ENCODE results near the gene SH3PXD2B. TPM values are rescaled to one million over a fixed set of nuclear protein-coding genes. Genes with fewer than 3 reads are reported as not detected.
"Not testable (repeated sequence)": the region's sequence is repeated elsewhere in the genome, so short reads cannot be mapped to it uniquely, and the experiment has no call there.

Gene SH3PXD2B
- total RNA-seq, 2 donors from 2014 or later = 0.12 to 0.21 TPM

DNA sequence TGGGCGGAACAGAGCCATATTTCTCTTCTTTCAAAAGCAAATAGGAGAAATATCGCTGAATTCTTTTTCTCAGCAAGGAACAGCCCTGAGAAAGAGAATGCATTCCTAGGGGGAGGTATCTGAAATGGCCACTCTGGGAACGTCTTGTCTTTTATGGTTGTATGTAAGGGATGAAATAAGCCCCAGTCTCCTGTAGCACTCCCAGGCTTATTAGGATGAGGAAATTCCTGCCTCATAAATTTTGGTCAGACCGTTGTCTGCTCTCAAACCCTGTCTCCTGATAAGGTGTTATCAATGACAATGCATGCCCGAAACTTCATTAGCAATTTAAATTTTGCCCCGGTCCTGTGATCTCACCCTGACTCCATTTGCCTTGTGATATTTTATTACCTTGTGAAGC lies 52.3 kb downstream of the SH3PXD2B start:
- DNase-seq; ATAC-seq; H3K4me1 Mint-ChIP-seq; H3K27ac Mint-ChIP-seq; H3K36me3 Mint-ChIP-seq (ENCODE audit: low read depth); H3K4me3 Mint-ChIP-seq; H3K9me3 ChIP-seq (ENCODE audit: control insufficient read depth, low read length, poor library complexity, severe bottlenecking): not testable (repeated sequence)
- H3K27me3 Mint-ChIP-seq = peaks cover 51% of the 10 kb centered on the region

DNA sequence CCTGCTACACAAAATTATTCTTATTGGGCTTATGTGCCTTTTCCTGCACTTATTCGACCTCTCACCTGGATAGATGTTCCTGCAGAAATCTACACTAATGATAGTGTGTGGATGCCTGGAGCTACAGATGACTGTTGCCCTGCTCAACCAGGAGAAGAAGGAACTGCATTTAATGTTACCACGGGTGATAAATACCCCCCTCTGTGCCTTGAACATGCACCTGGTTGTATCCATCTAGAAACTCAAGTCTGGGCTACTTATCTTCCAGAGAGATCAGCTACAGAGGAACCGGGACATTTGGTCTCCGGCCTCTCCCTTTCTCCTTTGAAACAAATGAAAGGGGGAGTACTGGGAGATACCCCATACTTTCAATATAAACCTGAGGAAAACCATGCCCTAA lies 54.5 kb downstream of the SH3PXD2B start:
- ATAC-seq = no peak

DNA sequence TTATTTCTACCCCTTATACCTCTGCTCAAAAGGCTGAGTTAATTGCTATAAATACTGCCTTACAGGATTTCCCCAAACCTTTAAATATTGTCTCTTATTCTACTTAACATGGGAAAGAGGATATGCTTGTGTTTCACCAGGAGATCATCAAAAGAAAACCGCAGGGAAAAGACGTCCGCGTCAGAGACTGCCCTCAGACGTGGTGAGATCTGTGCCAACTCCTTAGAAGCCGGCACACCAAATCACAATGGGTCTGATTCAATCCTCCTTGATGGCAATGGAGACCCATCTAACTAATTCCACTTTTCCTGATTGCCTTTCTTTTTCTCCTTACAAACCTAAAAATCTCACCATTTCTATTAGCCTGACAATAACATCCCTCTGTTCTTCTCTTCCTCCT lies 55.0 kb downstream of the SH3PXD2B start:
- ATAC-seq = no peak
- H3K4me1 Mint-ChIP-seq = no peaks in the 10 kb centered on the region
- H3K9me3 ChIP-seq (ENCODE audit: control insufficient read depth, low read length, poor library complexity, severe bottlenecking) = no peaks in the 10 kb centered on the region

More for the DNA sequence above, 54.5 kb downstream of the SH3PXD2B start:
- H3K27me3 Mint-ChIP-seq = peaks cover 35% of the 10 kb centered on the region
- H3K4me1 Mint-ChIP-seq = no peaks in the 10 kb centered on the region
- no peak overlapping the region for H3K4me3 Mint-ChIP-seq
- no peaks in the 10 kb centered on the region for H3K9me3 ChIP-seq (ENCODE audit: control insufficient read depth, low read length, poor library complexity, severe bottlenecking)
- DNase-seq = no peak
- H3K27ac Mint-ChIP-seq = no peak overlapping the region
- peaks cover 2% of the 10 kb centered on the region for H3K36me3 Mint-ChIP-seq (ENCODE audit: low read depth)

DNA sequence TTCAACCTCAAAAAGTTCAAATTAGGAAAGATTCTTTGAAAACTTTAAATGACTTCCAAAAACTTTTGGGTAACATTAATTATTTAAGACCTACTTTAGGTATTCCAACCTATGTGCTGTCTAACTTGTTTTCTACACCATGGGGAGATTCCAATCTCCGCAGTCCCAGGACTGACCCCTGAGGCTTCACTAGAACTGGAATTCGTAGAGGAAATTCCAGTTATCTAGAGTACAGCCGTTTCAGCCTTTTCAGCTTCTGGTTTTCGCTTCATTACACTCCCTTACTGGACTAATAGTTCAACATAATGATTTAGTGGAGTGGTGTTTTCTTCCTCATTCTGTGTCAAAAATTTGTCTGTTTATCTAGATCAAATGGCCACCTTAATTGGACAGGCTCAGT lies 55.7 kb downstream of the SH3PXD2B start:
- not testable (repeated sequence) for H3K4me3 Mint-ChIP-seq; DNase-seq; H3K27ac Mint-ChIP-seq; H3K9me3 ChIP-seq (ENCODE audit: control insufficient read depth, low read length, poor library complexity, severe bottlenecking); H3K4me1 Mint-ChIP-seq; ATAC-seq; H3K36me3 Mint-ChIP-seq (ENCODE audit: low read depth)
- H3K27me3 Mint-ChIP-seq = peaks cover 41% of the 10 kb centered on the region

More for the DNA sequence above, 55.0 kb downstream of the SH3PXD2B start:
- H3K4me3 Mint-ChIP-seq = no peak overlapping the region
- H3K36me3 Mint-ChIP-seq (ENCODE audit: low read depth) = peaks cover 2% of the 10 kb centered on the region
- no peak overlapping the region for H3K27ac Mint-ChIP-seq
- H3K27me3 Mint-ChIP-seq = peaks cover 35% of the 10 kb centered on the region
- DNase-seq = no peak

DNA sequence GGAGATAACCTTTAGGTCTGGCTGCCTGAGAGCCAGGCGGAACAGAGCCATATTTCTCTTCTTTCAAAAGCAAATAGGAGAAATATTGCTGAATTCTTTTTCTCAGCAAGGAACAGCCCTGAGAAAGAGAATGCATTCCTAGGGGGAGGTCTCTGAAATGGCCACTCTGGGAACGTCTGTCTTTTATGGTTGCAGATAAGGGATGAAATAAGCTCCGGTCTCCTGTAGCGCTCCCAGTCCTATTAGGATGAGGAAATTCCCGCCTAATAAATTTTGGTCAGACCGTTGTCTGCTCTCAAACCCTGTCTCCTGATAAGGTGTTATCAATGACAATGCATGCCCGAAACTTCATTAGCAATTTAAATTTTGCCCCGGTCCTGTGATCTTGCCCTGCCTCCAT lies 57.3 kb downstream of the SH3PXD2B start:
- ATAC-seq, H3K27ac Mint-ChIP-seq: not testable (repeated sequence)

DNA sequence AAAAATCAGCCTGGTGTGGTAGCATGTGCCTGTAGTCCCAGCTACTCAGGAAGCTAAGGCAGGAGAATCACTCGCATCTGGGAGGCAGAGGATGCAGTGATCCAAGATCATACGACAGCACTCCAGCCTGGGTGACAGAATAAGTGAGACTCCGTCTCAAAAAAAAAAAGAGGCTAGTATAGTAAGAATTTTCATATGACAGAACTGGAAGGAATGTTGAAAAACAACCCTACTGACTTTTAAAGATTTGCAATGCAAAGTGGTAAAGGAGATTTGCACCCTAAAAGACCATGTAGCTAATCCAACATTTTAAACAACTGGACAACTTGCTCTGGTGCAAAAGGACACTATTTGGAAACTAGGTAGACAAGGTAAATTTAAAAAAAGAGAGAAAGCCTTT lies 58.1 kb downstream of the SH3PXD2B start:
- H3K4me3 Mint-ChIP-seq = no peak overlapping the region
- no peak for ATAC-seq
- DNase-seq = no peak
- peaks cover 35% of the 10 kb centered on the region for H3K27me3 Mint-ChIP-seq
- no peak overlapping the region for H3K27ac Mint-ChIP-seq
- no peaks in the 10 kb centered on the region for H3K36me3 Mint-ChIP-seq (ENCODE audit: low read depth)
- H3K4me1 Mint-ChIP-seq = no peaks in the 10 kb centered on the region
- H3K9me3 ChIP-seq (ENCODE audit: control insufficient read depth, low read length, poor library complexity, severe bottlenecking) = no peaks in the 10 kb centered on the region

More for the DNA sequence above, 57.3 kb downstream of the SH3PXD2B start:
- not testable (repeated sequence) for H3K36me3 Mint-ChIP-seq (ENCODE audit: low read depth); H3K4me3 Mint-ChIP-seq; DNase-seq; H3K4me1 Mint-ChIP-seq; H3K9me3 ChIP-seq (ENCODE audit: control insufficient read depth, low read length, poor library complexity, severe bottlenecking)
- peaks cover 30% of the 10 kb centered on the region for H3K27me3 Mint-ChIP-seq

DNA sequence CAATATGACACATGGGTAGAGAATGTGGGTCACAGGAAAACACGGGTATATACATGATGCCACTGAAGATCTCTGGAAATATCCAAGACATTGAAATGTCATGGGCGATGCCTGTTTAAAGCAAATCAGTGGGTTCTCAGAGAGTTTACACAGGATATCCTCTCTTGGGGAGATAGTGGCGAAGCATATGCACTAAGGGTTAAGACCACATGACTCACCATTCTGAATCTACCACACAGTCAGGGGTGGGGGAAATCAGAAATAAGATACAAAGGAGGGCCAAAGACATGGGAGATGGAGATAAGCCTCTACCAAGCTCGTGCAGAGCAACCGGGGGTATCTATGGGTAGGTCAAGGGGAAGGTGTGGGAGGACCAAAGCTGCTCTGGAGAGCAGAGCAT lies 58.8 kb downstream of the SH3PXD2B start:
- H3K9me3 ChIP-seq (ENCODE audit: control insufficient read depth, low read length, poor library complexity, severe bottlenecking) = no peaks in the 10 kb centered on the region
- no peaks in the 10 kb centered on the region for H3K36me3 Mint-ChIP-seq (ENCODE audit: low read depth)
- no peak overlapping the region for H3K4me3 Mint-ChIP-seq
- H3K27ac Mint-ChIP-seq = no peak overlapping the region
- no peaks in the 10 kb centered on the region for H3K4me1 Mint-ChIP-seq
- ATAC-seq (no peak), DNase-seq (no peak)
- H3K27me3 Mint-ChIP-seq = peaks cover 28% of the 10 kb centered on the region

DNA sequence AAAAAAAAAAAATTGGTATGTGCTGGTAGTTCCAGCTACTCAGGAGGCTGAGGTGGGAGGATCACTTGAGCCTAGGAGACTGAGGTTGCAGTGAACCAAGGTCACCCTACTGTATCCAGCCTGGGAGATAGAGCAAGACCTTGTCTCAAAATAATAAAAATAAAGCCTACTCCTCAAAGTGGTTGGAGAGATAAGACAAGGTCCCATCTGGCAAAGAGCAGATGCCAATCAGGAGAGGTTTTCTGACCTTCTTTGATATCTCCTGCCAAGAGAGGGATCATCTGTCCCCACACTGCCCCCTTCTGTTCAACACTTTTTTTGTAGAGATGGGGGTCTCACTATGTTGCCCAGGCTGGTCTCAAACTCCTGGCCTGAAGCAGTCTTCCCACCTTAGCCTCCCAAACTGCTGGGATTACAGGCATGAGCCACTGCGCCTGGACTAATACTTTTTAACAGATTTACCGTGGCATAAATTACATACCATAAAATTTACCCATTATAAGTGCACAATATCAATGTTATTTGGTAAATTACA lies 64.7 kb downstream of the SH3PXD2B start:
- Mint-ChIP-seq H3K4me3 (no peak overlapping the region), H3K36me3 (ENCODE audit: low read depth) (no peaks in the 10 kb centered on the region), H3K27ac (no peak overlapping the region), H3K4me1 (no peaks in the 10 kb centered on the region), H3K27me3 (peaks cover 21% of the 10 kb centered on the region)
- H3K9me3 ChIP-seq (ENCODE audit: control insufficient read depth, low read length, poor library complexity, severe bottlenecking) = no peaks in the 10 kb centered on the region
- ATAC-seq (no peak), DNase-seq (no peak)

DNA sequence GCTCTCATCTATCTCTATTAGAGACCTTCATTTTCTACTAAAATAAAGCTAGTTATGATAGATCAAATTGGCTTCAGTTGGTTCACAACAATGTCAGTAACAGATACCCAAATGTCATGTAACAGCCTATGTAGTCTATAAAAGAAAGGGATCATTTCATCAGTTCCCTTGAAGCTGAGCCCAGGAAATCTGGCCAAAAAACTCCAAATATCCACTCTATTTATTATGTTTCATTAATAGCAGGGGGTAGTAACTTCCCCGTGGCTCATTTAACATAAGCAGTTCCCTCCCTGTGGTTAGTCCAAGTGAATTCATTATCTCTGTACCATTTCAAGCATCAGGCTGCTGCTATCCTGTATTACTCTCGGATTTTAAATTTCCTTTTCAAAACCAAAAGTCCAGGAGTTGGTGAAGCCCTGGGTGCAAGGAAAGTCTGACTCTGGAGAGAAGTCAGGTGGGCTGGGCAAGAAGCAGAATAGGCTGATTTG lies 66.0 kb downstream of the SH3PXD2B start:
- Mint-ChIP-seq H3K27ac (no peak overlapping the region), H3K36me3 (ENCODE audit: low read depth) (no peaks in the 10 kb centered on the region), H3K4me1 (no peaks in the 10 kb centered on the region), H3K27me3 (peaks cover 14% of the 10 kb centered on the region), H3K4me3 (no peak overlapping the region)
- DNase-seq = no peak
- no peak for ATAC-seq
- no peaks in the 10 kb centered on the region for H3K9me3 ChIP-seq (ENCODE audit: control insufficient read depth, low read length, poor library complexity, severe bottlenecking)

DNA sequence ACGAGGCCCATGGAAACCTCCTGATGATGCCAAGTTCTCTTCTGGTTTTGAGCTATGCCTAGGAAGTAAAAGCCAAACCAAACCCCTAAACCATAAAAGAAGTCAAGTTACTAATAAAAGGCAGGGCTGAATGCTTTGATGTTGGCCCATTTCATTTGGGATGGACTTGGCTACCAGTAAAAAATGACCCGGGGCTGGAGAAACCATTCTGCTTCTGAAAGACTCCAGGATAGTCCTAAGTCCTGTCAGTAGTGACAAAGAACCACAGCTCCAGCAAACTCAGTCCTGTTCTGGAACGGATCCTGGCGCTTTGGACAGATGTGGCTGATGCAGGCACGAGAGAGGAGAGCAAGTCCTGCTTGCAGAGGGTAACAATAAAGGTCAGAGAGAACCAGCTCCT lies 68.6 kb downstream of the SH3PXD2B start:
- no peak overlapping the region for H3K27ac Mint-ChIP-seq
- DNase-seq = no peak
- H3K36me3 Mint-ChIP-seq (ENCODE audit: low read depth) = no peaks in the 10 kb centered on the region
- no peaks in the 10 kb centered on the region for H3K9me3 ChIP-seq (ENCODE audit: control insufficient read depth, low read length, poor library complexity, severe bottlenecking)
- no peak overlapping the region for H3K4me3 Mint-ChIP-seq
- ATAC-seq = no peak
- H3K4me1 Mint-ChIP-seq = no peaks in the 10 kb centered on the region
- peaks cover 7% of the 10 kb centered on the region for H3K27me3 Mint-ChIP-seq

DNA sequence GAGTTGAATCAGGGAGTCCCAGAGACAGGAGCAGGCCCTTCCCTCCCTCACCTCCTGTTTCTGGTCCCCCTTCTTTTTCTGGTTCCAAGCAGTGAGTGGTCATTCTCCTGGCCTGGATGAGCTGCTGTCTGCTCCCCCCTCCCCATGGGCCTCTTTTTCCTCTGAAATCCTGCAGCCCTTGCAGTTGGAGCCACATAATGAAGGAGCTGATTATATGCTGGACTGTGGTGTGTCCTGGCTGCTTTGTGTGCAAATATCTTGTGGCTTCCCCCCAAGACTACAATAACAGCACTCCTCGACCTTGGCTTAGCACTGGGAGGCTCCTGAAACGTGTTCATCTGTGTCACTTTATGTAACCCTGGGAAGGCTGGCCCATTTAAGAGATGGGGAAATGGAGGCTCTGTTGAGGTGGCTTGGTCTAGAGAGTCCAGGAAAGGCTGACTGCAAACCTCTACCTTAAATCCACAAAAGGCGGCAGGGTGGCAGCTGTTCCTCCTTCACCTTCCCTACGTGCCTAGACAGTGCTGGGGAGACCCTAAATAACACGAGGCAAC lies 69.2 kb downstream of the SH3PXD2B start:
- Mint-ChIP-seq H3K4me3 (no peak overlapping the region), H3K27ac (no peak overlapping the region), H3K27me3 (peaks cover 7% of the 10 kb centered on the region), H3K4me1 (no peaks in the 10 kb centered on the region), H3K36me3 (ENCODE audit: low read depth) (no peaks in the 10 kb centered on the region)
- DNase-seq (no peak), ATAC-seq (no peak)
- H3K9me3 ChIP-seq (ENCODE audit: control insufficient read depth, low read length, poor library complexity, severe bottlenecking) = no peaks in the 10 kb centered on the region

DNA sequence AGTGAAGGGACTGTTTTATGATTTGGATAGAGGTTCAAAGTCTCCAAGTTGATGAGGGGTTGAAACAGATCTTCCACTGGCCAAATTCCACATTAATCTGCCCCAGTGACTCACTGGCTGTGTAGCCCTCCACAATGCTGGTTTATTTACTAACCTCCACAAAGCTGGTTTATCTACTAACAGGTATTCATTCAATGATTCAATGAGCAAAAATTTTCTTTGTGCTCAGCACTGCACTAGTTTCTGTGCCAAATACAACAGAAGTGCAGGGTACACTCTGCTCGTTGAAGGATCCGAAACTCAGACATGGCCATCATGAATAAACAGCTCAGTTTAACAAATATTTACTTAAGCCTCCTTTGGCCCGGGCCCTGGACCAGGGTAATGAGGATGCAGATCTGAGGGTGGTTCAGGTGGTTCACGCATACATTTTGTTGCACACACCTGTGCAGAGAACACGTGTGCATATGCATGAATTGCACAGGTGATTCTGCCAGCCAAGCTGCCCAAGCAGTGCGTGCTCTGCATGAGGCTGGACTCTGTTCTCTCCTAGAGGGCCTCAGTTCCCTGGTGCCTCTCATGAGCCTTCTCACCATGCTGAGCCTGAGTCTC lies 71.0 kb downstream of the SH3PXD2B start:
- Mint-ChIP-seq H3K27ac (no peak overlapping the region), H3K4me3 (no peak overlapping the region), H3K36me3 (ENCODE audit: low read depth) (no peaks in the 10 kb centered on the region), H3K27me3 (peaks cover 12% of the 10 kb centered on the region), H3K4me1 (no peaks in the 10 kb centered on the region)
- ATAC-seq = no peak
- DNase-seq = no peak
- H3K9me3 ChIP-seq (ENCODE audit: control insufficient read depth, low read length, poor library complexity, severe bottlenecking) = no peaks in the 10 kb centered on the region

DNA sequence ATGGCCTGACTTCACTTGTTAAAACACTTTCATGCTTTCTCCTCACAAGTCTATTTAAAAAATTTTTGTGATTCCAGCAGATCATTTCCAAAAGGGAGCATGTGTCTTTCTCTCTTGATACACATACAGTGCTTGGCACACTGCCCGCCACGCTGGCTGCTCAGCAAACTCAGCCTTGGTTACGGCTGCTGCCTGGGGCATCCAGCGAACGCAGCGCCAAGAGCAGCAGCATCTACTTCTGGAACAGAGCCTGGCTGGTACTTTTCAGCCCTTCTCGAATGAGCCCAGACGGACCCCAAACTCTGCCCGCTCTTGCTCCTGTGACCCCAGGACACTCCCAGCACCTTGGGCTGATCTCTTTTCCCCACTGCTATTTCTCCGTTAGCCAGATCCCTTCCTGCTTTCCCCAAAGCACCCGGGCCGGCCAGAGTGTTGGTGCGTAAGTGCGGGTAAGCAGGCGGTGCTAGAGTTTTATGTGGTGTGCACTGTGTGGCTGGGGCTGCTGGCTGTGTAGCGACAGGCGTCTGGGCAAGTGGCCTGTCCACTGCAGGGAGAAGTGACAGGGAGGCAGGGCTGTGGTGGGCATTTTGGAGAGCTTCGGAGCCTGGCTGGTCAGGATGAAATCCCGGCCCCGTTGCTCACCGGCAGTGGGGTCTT lies 73.2 kb downstream of the SH3PXD2B start:
- Mint-ChIP-seq H3K4me1 (no peaks in the 10 kb centered on the region), H3K36me3 (ENCODE audit: low read depth) (no peaks in the 10 kb centered on the region), H3K27ac (no peak overlapping the region), H3K27me3 (peaks cover 26% of the 10 kb centered on the region), H3K4me3 (no peak overlapping the region)
- no peaks in the 10 kb centered on the region for H3K9me3 ChIP-seq (ENCODE audit: control insufficient read depth, low read length, poor library complexity, severe bottlenecking)
- ATAC-seq = no peak
- no peak for DNase-seq
